ENCODE measurements around the gene LRRC52.
"Not testable (repeated sequence)": the region's sequence is repeated elsewhere in the genome, so short reads cannot be mapped to it uniquely, and the experiment has no call there.

Gene LRRC52

DNA sequence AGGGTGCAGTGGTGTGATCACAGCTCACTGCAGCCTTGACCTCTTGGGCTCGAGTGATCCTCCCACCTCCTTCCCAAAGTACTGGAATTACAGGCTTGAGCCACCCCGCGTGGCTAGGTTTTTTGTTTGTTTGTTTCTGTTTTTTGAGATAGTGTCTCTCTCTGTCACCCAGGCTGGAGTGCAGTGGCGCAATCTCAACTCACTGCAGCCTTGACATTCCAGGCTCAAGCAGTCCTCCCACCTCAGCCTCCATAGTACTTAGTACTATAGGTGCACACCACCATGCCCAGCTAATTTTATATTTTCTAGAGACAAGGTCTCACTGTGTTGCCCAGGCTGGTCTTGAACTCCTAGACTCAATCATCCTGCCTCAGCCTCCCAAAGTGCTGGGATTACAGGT lies 47.6 kb downstream of the LRRC52 start:
- DNase-seq: not testable (repeated sequence)

- DNase-seq: no peak
Measured at GRCh38 chr1:165592945-165593823, 49.4 kb downstream of the LRRC52 start.

- no peak for DNase-seq
Measured at GRCh38 chr1:165595246-165595938, 51.6 kb downstream of the LRRC52 start.

GRCh38 chr1:165597883-165598675 lies 54.3 kb downstream of the LRRC52 start:
- peak; percentile 83 for DNase-seq

GRCh38 chr1:165598676-165599059 lies 54.9 kb downstream of the LRRC52 start:
- DNase-seq: no peak

DNA sequence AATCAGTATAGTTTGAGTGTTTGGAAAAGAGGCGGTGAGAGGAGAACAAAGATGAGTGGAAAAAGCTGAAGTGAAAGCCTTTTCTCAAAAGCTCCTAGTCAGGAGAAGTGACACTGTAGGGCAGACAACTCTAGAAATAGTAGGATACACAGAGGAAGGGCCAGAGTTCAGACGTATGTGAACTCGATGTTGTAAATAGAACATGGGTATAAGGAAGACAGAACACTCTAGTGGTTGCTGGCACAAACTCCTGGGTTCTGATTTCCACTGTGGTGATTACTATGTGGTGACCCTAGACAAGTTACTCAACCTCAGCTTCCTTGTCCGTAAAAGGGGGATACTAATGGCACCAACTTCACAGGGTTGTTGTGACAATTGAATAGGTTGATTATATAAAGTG lies 57.0 kb downstream of the LRRC52 start:
- no peak for DNase-seq

DNA sequence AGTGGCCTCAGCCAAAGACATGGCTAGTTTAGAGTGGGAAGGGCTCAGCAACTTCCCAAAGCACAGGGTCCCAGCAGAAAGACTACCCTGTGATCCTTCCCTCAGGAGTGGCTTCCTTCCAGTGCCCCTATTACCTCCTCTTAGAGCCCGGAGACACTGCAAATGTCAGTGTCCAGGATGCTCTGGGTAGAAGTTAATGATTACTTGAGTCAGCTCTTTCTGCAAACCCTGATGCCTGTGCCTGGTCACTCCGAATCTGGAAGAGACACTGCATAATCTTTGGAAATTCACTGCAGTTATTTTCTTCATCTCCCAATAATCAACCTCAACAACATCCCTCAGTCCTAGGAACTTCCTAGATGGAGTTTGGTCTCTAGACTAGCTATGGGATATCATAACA lies 60.0 kb downstream of the LRRC52 start:
- DNase-seq: no peak

- no peak for DNase-seq
Measured at GRCh38 chr1:165605246-165605645, 61.4 kb downstream of the LRRC52 start.

- not testable (repeated sequence) for DNase-seq
Measured at GRCh38 chr1:165606676-165607075, 62.9 kb downstream of the LRRC52 start.

DNA sequence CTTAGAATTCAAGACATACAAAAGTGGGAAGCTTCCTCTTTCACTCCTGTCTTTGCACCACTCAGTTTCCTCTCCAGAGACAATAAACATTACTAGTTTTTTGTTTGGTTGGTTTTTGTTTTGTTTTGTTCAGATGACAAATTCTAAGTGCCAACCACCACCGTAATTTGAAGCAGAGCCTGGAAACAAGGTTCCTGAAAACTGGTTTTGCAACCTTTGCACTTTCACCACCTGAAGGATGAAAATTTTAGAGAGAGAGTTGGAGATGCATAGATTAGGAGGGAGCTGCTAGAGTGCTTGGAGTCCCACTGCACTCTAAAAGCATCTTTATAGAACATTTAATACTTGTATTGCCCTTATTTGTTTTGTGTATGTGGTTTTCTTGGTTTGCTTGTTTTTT lies 67.1 kb downstream of the LRRC52 start:
- DNase-seq: no peak

GRCh38 chr1:165612062-165612461 lies 68.3 kb downstream of the LRRC52 start:
- DNase-seq: no peak

Measured in GF-D8 (cell line).